Measurements from ENCODE around the gene NEK5.

NEK5 gene

DNA sequence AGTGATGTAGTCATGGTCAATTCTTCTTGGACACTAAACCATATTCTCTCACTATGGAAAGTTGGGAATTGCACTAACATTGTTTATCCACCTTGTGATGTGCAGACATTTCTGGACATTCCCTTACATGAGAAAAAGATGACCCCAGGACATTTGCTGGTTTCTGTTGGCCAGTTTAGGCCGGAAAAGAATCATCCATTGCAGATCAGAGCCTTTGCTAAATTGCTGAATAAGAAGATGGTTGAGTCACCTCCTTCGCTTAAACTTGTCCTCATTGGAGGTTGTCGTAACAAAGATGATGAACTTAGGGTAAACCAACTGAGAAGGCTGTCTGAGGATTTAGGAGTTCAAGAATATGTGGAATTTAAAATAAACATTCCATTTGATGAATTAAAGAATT lies 104.4 kb downstream of the NEK5 start, which contains the start of gene UTP14C:
TSS of gene UTP14C (plus strand) at position 211 of the 400 bp plus-strand sequence. CDS start 4,114 bp downstream, outside the sequence.
- TF ChIP-seq, protein P1, sequence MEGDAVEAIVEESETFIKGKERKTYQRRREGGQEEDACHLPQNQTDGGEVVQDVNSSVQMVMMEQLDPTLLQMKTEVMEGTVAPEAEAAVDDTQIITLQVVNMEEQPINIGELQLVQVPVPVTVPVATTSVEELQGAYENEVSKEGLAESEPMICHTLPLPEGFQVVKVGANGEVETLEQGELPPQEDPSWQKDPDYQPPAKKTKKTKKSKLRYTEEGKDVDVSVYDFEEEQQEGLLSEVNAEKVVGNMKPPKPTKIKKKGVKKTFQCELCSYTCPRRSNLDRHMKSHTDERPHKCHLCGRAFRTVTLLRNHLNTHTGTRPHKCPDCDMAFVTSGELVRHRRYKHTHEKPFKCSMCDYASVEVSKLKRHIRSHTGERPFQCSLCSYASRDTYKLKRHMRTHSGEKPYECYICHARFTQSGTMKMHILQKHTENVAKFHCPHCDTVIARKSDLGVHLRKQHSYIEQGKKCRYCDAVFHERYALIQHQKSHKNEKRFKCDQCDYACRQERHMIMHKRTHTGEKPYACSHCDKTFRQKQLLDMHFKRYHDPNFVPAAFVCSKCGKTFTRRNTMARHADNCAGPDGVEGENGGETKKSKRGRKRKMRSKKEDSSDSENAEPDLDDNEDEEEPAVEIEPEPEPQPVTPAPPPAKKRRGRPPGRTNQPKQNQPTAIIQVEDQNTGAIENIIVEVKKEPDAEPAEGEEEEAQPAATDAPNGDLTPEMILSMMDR (IDR thresholded peaks at IDR 0.05), result no peak
- Histone ChIP-seq H3K36me3 (peaks cover 54% of the 10 kb centered on the region), H3K27me3 (no peaks in the 10 kb centered on the region), H3K4me1 (ENCODE audit: control insufficient read depth in 1 of 2, insufficient read depth in 1 of 2, low read depth in 1 of 2, low read length in 1 of 2) (no peaks in the 10 kb centered on the region), H3K27ac (no peak within 1 kb of the TSS), H3K9me3 (no peaks in the 10 kb centered on the region), H3K4me3 (ENCODE audit: low read depth in 1 of 2, low read length in 1 of 2) (no peak within 1 kb of the TSS)

DNA sequence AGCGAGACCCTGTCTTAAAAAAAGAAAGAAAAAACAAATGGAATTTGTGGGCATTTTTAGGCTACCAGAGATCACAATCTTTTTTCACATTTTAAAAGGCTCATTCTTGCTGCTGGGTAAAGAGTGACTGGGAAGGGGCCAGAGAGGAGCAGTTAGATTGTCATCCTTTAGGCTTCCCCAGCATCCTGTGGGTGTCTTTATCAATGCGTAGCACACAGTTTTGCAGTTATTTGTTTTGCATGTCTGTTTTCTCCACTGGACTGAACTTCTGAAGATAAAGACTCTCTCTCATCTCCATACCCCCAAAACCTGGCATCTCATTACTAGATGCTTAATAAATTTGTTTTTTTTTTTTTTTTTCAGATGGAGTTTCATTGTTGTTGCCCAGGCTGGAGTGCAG lies 106.5 kb downstream of the NEK5 start:
- Histone ChIP-seq H3K4me3 (ENCODE audit: low read depth in 1 of 2, low read length in 1 of 2) (no peak overlapping the region), H3K36me3 (peaks cover 50% of the 10 kb centered on the region), H3K27me3 (no peaks in the 10 kb centered on the region), H3K4me1 (ENCODE audit: control insufficient read depth in 1 of 2, insufficient read depth in 1 of 2, low read depth in 1 of 2, low read length in 1 of 2) (no peaks in the 10 kb centered on the region), H3K9me3 (no peaks in the 10 kb centered on the region), H3K27ac (no peak overlapping the region)
- TF ChIP-seq, protein P1 (IDR thresholded peaks at IDR 0.05), result no peak

DNA sequence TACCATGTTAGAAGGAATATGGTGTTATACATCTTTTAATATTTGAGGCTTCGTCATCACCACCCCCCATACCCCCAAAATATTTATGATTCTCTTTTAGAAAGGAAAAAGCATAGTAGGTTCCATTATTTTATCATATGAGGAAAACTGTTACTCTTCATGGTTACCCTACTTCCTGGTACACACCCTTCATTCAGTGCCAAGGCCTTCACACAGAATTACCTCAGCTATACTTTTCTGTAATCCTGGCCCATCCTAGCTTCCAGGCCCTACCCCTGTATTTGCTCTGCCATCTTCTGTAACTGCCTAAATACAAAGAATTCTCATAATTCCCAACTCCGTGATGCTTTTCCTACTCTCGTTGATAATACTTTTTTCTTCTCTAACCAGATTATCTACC lies 108.7 kb downstream of the NEK5 start:
- Histone ChIP-seq H3K4me1 (ENCODE audit: control insufficient read depth in 1 of 2, insufficient read depth in 1 of 2, low read depth in 1 of 2, low read length in 1 of 2) (no peaks in the 10 kb centered on the region), H3K9me3 (no peaks in the 10 kb centered on the region), H3K36me3 (peaks cover 46% of the 10 kb centered on the region), H3K27ac (no peak overlapping the region), H3K4me3 (ENCODE audit: low read depth in 1 of 2, low read length in 1 of 2) (no peak overlapping the region), H3K27me3 (no peaks in the 10 kb centered on the region)
- TF ChIP-seq, protein P1 (IDR thresholded peaks at IDR 0.05), result no peak

DNA sequence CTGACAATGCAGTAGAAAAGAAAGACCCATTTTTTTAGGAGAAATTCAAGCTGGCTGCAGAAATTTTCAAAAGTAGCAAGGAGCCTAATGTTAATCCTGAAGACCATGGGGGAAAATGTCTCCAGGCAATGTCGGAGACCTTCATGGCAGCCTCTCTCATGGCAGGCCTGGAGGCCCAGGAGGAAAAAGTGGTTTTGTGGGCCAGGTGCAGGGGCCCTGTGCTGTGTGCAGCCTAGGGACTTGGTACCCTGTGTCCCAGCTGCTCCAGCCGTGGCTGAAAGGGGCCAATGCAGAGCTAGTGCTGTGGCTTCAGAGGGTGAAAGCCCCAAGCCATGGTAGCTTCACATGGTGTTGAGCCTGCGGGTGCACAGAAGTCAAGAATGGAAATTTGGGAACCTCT lies 112.6 kb downstream of the NEK5 start:
- H3K27ac ChIP-seq, result no peak overlapping the region
- no peak overlapping the region for H3K4me3 ChIP-seq (ENCODE audit: low read depth in 1 of 2, low read length in 1 of 2)
- H3K9me3 ChIP-seq, result no peaks in the 10 kb centered on the region
- TF ChIP-seq, protein P1 (IDR thresholded peaks at IDR 0.05), result no peak
- peaks cover 27% of the 10 kb centered on the region for H3K36me3 ChIP-seq
- H3K27me3 ChIP-seq, result peaks cover 6% of the 10 kb centered on the region
- peaks cover 12 to 16% of the 10 kb centered on the region in 2 experiments for H3K4me1 ChIP-seq (ENCODE audit: control insufficient read depth in 1 of 2, insufficient read depth in 1 of 2, low read depth in 1 of 2, low read length in 1 of 2)

DNA sequence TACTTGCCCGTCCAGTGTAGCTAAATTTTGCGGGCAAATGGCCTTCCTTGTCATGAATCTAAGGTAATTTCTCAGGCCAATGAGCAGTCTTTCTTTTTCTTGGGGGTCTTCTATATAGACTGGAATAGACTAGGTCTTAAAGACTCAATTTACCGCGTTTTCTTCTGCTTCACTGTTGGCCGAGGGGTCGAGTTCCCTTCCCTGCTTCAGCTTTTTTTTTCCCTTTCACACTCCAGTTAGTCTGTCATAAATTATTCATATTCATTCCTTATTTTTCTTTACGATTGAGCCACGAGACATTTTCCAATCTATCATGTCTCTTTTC lies 116.4 kb downstream of the NEK5 start:
- Histone ChIP-seq H3K36me3 (peaks cover under 1% of the 10 kb centered on the region), H3K4me1 (ENCODE audit: control insufficient read depth in 1 of 2, insufficient read depth in 1 of 2, low read depth in 1 of 2, low read length in 1 of 2) (peaks cover 17 to 21% of the 10 kb centered on the region in 2 experiments), H3K27ac (peak overlapping the region; percentile 55), H3K9me3 (no peaks in the 10 kb centered on the region), H3K27me3 (peaks cover 44% of the 10 kb centered on the region), H3K4me3 (ENCODE audit: low read depth in 1 of 2, low read length in 1 of 2) (peak overlapping the region; percentile 72 to 100)
- TF ChIP-seq, protein P1 (IDR thresholded peaks at IDR 0.05), result no peak
